ENCODE measurements around the gene NKX2-3. TPM values are rescaled to one million over a fixed set of nuclear protein-coding genes. Genes with fewer than 3 reads are reported as not detected.

Gene NKX2-3
- total RNA-seq (not detected), polyA plus RNA-seq (not detected)
- long read RNA-seq, donor 1: 0 reads
- long read RNA-seq, donor 2: 0 reads
- long read RNA-seq, donor 3: 0 reads
- long read RNA-seq, donor 4: 0 reads

DNA sequence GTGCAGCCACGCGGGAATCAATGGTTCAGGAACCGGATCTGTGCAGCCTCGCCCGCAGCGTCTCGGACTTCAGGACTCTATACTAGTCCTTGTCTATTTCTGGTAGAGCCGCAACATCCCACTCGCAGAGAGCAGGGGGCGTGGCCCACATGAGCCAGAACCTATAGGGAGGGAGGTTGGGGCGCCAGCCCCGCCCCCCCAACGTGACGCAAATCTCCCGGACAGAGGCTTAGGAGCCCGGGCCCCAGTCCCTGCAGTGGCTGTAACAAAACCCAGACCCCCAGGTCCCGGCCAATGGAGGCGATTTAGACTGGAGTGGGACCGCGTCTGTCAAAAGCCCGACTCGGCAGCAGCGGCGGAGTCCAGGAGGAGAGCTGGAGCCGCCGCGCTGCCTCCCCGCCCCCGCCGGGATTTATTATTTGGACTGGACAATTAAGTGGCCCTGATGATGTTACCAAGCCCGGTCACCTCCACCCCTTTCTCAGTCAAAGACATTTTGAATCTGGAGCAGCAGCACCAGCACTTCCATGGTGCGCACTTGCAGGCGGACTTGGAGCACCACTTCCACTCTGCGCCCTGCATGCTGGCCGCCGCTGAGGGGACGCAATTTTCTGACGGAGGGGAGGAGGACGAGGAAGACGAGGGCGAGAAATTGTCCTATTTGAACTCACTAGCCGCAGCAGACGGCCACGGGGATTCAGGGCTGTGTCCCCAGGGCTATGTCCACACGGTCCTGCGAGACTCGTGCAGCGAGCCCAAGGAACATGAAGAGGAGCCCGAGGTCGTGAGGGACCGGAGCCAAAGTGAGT is at the start of gene NKX2-3:
Gene NKX2-3, plus strand, starts transcription at position 256 of the 809 bp plus-strand sequence. Its CDS starts 190 bp downstream, at position 446.
- no peaks in the 10 kb centered on the region for H3K9me3 ChIP-seq (ENCODE audit: control insufficient read depth, low read length)
- no peaks in the 10 kb centered on the region for H3K27me3 ChIP-seq (ENCODE audit: control insufficient read depth, insufficient read depth)
- WGBS: 3% methylated on average over 51 of the region's 51 CpGs
- DNase-seq (peak; percentile 59 to 77 (median 73)), ATAC-seq (peak; percentile 25 to 56)
- H3K27ac ChIP-seq (ENCODE audit: low read length): no peak within 1 kb of the TSS
- intact Hi-C loops (cut with DNase I): no loop called here
- peak within 1 kb of the TSS; percentile 4 for H3K4me3 ChIP-seq (ENCODE audit: low read length)
- H3K4me1 ChIP-seq (ENCODE audit: control insufficient read depth, insufficient read depth, low read length): peaks cover 8% of the 10 kb centered on the region

DNA sequence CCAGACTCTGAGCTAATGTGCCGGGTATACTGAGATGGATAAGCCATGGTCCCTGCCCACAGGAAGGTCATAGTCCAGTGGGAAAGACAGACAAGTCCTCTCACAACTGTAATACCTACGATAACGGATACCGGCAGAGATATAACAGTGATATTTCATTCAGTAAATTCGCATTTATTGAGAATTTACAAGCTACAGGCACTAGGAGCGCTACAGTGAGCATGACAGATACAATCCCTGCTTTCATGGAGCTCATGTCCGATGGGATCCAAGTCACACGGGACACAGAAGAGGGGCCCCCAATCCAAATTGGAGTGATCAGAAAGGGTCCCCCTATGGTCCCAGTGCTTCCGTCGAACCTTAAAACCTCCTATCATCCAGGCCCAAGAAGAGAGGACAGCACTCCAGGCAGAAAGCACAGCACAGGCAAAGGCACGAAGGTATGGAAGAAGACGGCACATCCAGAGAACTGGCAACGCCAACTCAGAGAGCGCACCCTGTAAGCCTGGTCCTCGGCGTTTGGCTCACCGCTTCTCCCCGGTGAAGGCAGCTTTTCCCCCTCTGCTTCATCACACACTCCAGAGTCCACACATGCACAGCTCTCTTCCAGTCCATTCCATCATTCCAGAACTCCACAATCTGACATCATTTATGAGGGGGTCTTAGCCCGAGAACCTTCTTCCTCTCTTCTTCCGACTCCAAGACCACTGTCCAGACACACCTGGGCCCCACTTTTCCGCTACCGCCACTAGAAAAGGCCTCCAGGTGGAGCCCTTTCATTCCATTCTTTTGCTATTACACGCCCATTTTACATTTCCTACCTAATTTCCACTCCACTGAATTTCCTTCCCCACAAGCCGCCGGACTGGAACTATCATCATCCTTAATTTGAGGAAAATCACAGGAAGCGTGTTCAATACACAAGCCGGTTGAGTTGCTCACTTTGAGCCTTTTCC is 47.8 kb upstream of the NKX2-3 start:
- intact Hi-C loops (cut with DNase I): no loop called here
- WGBS: 62% methylated on average over 27 of the region's 27 CpGs
- no peaks in the 10 kb centered on the region for H3K9me3 ChIP-seq (ENCODE audit: control insufficient read depth, low read length)
- H3K4me1 ChIP-seq (ENCODE audit: control insufficient read depth, insufficient read depth, low read length): no peaks in the 10 kb centered on the region
- H3K27me3 ChIP-seq (ENCODE audit: control insufficient read depth, insufficient read depth): peaks cover 4% of the 10 kb centered on the region
- DNase-seq: no peak
- H3K27ac ChIP-seq (ENCODE audit: low read length): no peak overlapping the region
- H3K4me3 ChIP-seq (ENCODE audit: low read length): no peak overlapping the region
- ATAC-seq: no peak

GRCh38 chr10:99487125-99487807 is 45.5 kb upstream of the NKX2-3 start:
- H3K9me3 ChIP-seq (ENCODE audit: control insufficient read depth, low read length): no peaks in the 10 kb centered on the region
- ATAC-seq: no peak
- H3K27me3 ChIP-seq (ENCODE audit: control insufficient read depth, insufficient read depth): peaks cover 8% of the 10 kb centered on the region
- 79% methylated on average over 5 of the region's 5 CpGs for WGBS
- H3K27ac ChIP-seq (ENCODE audit: low read length): no peak overlapping the region
- H3K4me1 ChIP-seq (ENCODE audit: control insufficient read depth, insufficient read depth, low read length): no peaks in the 10 kb centered on the region
- H3K4me3 ChIP-seq (ENCODE audit: low read length): no peak overlapping the region
- no peak for DNase-seq
- intact Hi-C loops (cut with DNase I): no loop called here

DNA sequence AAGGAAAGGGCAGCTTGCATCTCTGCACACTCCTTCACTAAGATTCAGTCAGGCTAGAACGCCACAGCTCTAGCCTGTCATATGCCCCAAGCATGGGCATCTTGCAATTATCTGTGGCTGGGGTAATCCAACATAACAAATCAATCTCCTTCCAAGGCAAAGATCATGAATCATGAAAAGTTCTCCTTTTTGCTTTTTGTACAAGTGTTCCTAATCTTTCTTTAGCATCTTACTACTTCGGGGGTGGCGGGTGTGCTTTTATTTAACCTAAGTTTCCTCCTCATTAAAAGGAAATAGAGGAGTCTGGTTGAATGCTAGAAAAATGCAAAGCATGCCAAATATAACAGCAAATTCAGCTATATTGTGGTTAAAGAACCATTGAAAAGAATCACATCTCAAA is 43.5 kb upstream of the NKX2-3 start:
- Histone ChIP-seq H3K4me3 (ENCODE audit: low read length) (no peak overlapping the region), H3K27ac (ENCODE audit: low read length) (no peak overlapping the region), H3K9me3 (ENCODE audit: control insufficient read depth, low read length) (no peaks in the 10 kb centered on the region), H3K27me3 (ENCODE audit: control insufficient read depth, insufficient read depth) (peaks cover 8% of the 10 kb centered on the region), H3K4me1 (ENCODE audit: control insufficient read depth, insufficient read depth, low read length) (no peaks in the 10 kb centered on the region)
- WGBS: 55% methylated on average over 3 of the region's 3 CpGs
- DNase-seq: no peak
- intact Hi-C loops (cut with DNase I): no loop called here
- ATAC-seq: no peak

GRCh38 chr10:99497343-99498025 is 35.3 kb upstream of the NKX2-3 start:
- 40% methylated on average over 6 of the region's 6 CpGs for WGBS
- no peak for DNase-seq
- Histone ChIP-seq H3K9me3 (ENCODE audit: control insufficient read depth, low read length) (peaks cover 5% of the 10 kb centered on the region), H3K4me1 (ENCODE audit: control insufficient read depth, insufficient read depth, low read length) (no peaks in the 10 kb centered on the region), H3K27ac (ENCODE audit: low read length) (no peak overlapping the region), H3K27me3 (ENCODE audit: control insufficient read depth, insufficient read depth) (no peaks in the 10 kb centered on the region), H3K4me3 (ENCODE audit: low read length) (no peak overlapping the region)
- ATAC-seq: no peak
- intact Hi-C loops (cut with DNase I): no loop called here

DNA sequence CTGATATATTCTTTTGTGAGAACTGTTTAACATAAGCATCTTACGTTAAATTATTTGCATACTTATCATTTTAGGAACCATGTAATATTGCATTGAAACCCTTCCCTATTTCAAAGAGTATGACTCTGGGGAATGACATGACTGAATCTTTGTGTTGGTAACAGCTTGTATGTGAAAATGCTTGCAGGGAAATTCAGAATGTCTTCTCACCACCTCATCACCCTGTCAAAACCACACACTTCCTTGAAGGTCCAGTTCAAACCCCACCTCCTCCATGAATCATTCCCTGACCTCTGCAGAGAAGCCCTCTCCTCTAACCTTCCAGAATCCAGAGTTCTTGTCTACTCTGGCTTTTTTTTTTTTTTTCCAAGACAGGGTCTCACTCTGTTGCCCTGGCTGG is 26.3 kb upstream of the NKX2-3 start:
- no peak overlapping the region for H3K27ac ChIP-seq (ENCODE audit: low read length)
- 85% methylated on average over 1 of the region's 1 CpG for WGBS
- no peak overlapping the region for H3K4me3 ChIP-seq (ENCODE audit: low read length)
- intact Hi-C loops (cut with DNase I): no loop called here
- no peaks in the 10 kb centered on the region for H3K9me3 ChIP-seq (ENCODE audit: control insufficient read depth, low read length)
- no peaks in the 10 kb centered on the region for H3K27me3 ChIP-seq (ENCODE audit: control insufficient read depth, insufficient read depth)
- no peaks in the 10 kb centered on the region for H3K4me1 ChIP-seq (ENCODE audit: control insufficient read depth, insufficient read depth, low read length)
- ATAC-seq: no peak
- DNase-seq: no peak

GRCh38 chr10:99507265-99507664 is 25.5 kb upstream of the NKX2-3 start:
- Histone ChIP-seq H3K4me1 (ENCODE audit: control insufficient read depth, insufficient read depth, low read length) (no peaks in the 10 kb centered on the region), H3K9me3 (ENCODE audit: control insufficient read depth, low read length) (no peaks in the 10 kb centered on the region), H3K27ac (ENCODE audit: low read length) (no peak overlapping the region), H3K4me3 (ENCODE audit: low read length) (no peak overlapping the region), H3K27me3 (ENCODE audit: control insufficient read depth, insufficient read depth) (no peaks in the 10 kb centered on the region)
- intact Hi-C loops (cut with DNase I): no loop called here
- ATAC-seq: no peak
- no peak for DNase-seq

DNA sequence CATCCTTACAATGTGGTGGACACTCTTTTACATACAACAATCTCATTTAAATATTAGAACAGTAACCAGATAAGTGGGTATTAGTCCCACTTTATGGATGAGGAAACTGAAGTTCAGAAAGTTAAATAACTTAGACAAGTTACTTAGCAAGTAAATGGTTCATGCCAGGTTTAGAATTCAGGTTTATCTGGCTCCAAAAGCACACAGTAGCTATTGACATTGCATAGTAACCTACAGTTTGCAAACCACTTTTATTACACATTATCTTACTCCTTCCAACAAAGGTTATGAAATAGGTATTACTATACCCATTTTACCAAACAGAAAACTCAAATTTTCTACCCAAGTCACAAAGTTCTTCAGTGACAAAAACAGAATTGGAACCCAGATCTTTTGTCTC is 19.7 kb upstream of the NKX2-3 start:
- intact Hi-C loops (cut with DNase I): no loop called here
- Histone ChIP-seq H3K27ac (ENCODE audit: low read length) (no peak overlapping the region), H3K4me3 (ENCODE audit: low read length) (no peak overlapping the region), H3K27me3 (ENCODE audit: control insufficient read depth, insufficient read depth) (peaks cover 6% of the 10 kb centered on the region), H3K9me3 (ENCODE audit: control insufficient read depth, low read length) (no peaks in the 10 kb centered on the region), H3K4me1 (ENCODE audit: control insufficient read depth, insufficient read depth, low read length) (no peaks in the 10 kb centered on the region)
- no peak for DNase-seq
- ATAC-seq: no peak

- 15% methylated on average over 7 of the region's 7 CpGs for WGBS
- intact Hi-C loops (cut with DNase I): no loop called here
- DNase-seq (no peak), ATAC-seq (no peak)
- peaks cover 6% of the 10 kb centered on the region for H3K27me3 ChIP-seq (ENCODE audit: control insufficient read depth, insufficient read depth)
- H3K4me1 ChIP-seq (ENCODE audit: control insufficient read depth, insufficient read depth, low read length): no peaks in the 10 kb centered on the region
- H3K27ac ChIP-seq (ENCODE audit: low read length): no peak overlapping the region
- H3K4me3 ChIP-seq (ENCODE audit: low read length): no peak overlapping the region
- no peaks in the 10 kb centered on the region for H3K9me3 ChIP-seq (ENCODE audit: control insufficient read depth, low read length)
These were observed 13.1 kb upstream of the NKX2-3 start for GRCh38 chr10:99519690-99520039.

- H3K9me3 ChIP-seq (ENCODE audit: control insufficient read depth, low read length): no peaks in the 10 kb centered on the region
- WGBS: 2% methylated on average over 48 of the region's 48 CpGs
- DNase-seq: no peak
These were observed 12.5 kb upstream of the NKX2-3 start for GRCh38 chr10:99520040-99520846.

More at GRCh38 chr10:99520040-99520846, 12.5 kb upstream of the NKX2-3 start:
- no peaks in the 10 kb centered on the region for H3K4me1 ChIP-seq (ENCODE audit: control insufficient read depth, insufficient read depth, low read length)
- peaks cover 3% of the 10 kb centered on the region for H3K27me3 ChIP-seq (ENCODE audit: control insufficient read depth, insufficient read depth)
- intact Hi-C loops (cut with DNase I): no loop called here
- no peak overlapping the region for H3K27ac ChIP-seq (ENCODE audit: low read length)
- H3K4me3 ChIP-seq (ENCODE audit: low read length): no peak overlapping the region
- no peak for ATAC-seq
